Effector memory CD8-positive, alpha-beta T cell (primary cell): Measurements from ENCODE around the gene PALD1.
"Not testable (repeated sequence)": the region's sequence is repeated elsewhere in the genome, so short reads cannot be mapped to it uniquely, and the experiment has no call there.

Experiments
- ATAC-seq: fragments of 150-1000 bp; cut with Tn5 transposase; replicated peaks from 2 replicates; pipeline ENCODE4 v1.10.0; 2021; ENCODE audit warnings: mild to moderate bottlenecking, moderate library complexity
- DNase-seq, 3 experiments: peaks; one replicate each; pipeline ENCODE4 v3.0.0; 2021
- H3K27ac Mint-ChIP-seq, 2 donors: one replicate each; pipeline ENCODE4 v1.8.0; 2022; ENCODE audit warnings: mild to moderate bottlenecking in 2 of 2, mixed read lengths in 2 of 2, moderate library complexity in 2 of 2
- H3K27me3 Mint-ChIP-seq, 2 donors: one replicate each; pipeline ENCODE4 v1.8.0; 2022; ENCODE audit warnings: mixed read lengths in 2 of 2
- H3K36me3 Mint-ChIP-seq: one replicate; pipeline ENCODE4 v1.8.0; 2022; ENCODE audit warnings: mild to moderate bottlenecking, moderate library complexity, mixed read lengths; ENCODE audit not compliant: insufficient read depth
- H3K4me1 Mint-ChIP-seq, 2 donors: one replicate each; pipeline ENCODE4 v1.8.0; 2022; ENCODE audit warnings: low read depth in 2 of 2, mixed read lengths in 2 of 2
- H3K4me3 Mint-ChIP-seq, 2 donors: one replicate each; pipeline ENCODE4 v1.8.0; 2022; ENCODE audit warnings: mild to moderate bottlenecking in 2 of 2, mixed read lengths in 2 of 2, moderate library complexity in 2 of 2
- H3K9me3 Mint-ChIP-seq, 2 donors: one replicate each; pipeline ENCODE4 v1.8.0; 2022; ENCODE audit warnings: mixed read lengths in 2 of 2

The PALD1 gene

DNA sequence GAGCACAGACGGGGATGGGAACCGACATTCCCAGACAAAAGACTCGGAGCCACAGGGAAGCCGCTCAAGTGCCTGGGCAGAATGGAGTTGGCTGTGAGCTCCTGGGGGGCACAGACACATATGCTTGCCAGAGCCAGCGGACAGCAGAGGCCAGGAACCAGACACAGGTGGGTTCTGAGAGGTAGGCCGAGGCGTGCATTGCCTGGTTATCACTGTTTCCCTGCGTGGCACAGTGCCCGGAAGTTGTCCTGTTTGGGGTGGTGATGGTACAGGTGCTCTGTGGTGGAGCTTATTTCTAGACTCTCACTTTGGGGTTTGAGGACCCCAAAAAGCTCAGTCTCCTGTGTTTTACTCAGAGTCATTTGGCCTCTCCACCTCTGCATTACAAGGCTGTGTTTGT lies 2.5 kb downstream of the PALD1 start:
- no peaks in the 10 kb centered on the region for H3K9me3 Mint-ChIP-seq
- ATAC-seq, result no peak
- H3K4me1 Mint-ChIP-seq, result peaks cover 20 to 36% of the 10 kb centered on the region in 2 donors
- DNase-seq, result no peak
- peaks cover 15% of the 10 kb centered on the region for H3K36me3 Mint-ChIP-seq
- peaks cover 10 to 31% of the 10 kb centered on the region in 2 donors for H3K27me3 Mint-ChIP-seq
- H3K4me3 Mint-ChIP-seq, result no peak overlapping the region
- H3K27ac Mint-ChIP-seq, result peak overlapping the region in 1 of 2 donors; percentile 6

GRCh38 chr10:70481831-70482530 lies 3.4 kb downstream of the PALD1 start:
- Mint-ChIP-seq H3K4me1 (peaks cover 20 to 31% of the 10 kb centered on the region in 2 donors), H3K9me3 (no peaks in the 10 kb centered on the region), H3K36me3 (peaks cover 12% of the 10 kb centered on the region), H3K27me3 (peaks cover 10 to 31% of the 10 kb centered on the region in 2 donors), H3K27ac (no peak overlapping the region), H3K4me3 (no peak overlapping the region)
- DNase-seq (no peak), ATAC-seq (no peak)

GRCh38 chr10:70482982-70483760 lies 4.6 kb downstream of the PALD1 start:
- Mint-ChIP-seq H3K4me3 (no peak overlapping the region), H3K27ac (no peak overlapping the region), H3K27me3 (peaks cover 10 to 23% of the 10 kb centered on the region in 2 donors)

GRCh38 chr10:70483872-70484271 lies 5.3 kb downstream of the PALD1 start:
- not testable (repeated sequence) for ATAC-seq
- peaks cover 15 to 30% of the 10 kb centered on the region in 2 donors for H3K27me3 Mint-ChIP-seq

More at GRCh38 chr10:70482982-70483760, 4.6 kb downstream of the PALD1 start:
- DNase-seq, result no peak
- H3K4me1 Mint-ChIP-seq, result peaks cover 12 to 22% of the 10 kb centered on the region in 2 donors
- ATAC-seq, result no peak
- no peaks in the 10 kb centered on the region for H3K9me3 Mint-ChIP-seq
- H3K36me3 Mint-ChIP-seq, result peaks cover 3% of the 10 kb centered on the region

DNA sequence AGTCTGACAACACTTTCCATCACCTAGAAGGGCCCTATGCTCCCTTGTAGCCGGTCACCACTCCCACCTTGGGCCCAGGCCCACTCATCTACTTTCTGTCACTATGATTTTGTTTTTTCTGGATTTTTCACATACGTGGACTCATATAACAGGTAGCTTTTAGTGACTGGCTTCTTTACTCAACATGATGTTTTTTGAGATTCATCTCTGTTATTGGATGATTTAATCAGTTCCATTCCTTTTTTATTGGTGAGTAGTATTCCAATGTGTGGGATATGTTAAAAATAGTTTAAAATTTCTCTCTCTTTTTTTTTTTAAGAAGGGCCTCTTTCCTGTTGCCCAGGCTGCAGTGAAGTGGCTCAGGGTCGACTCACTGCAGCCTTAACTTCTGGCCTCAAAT lies 9.3 kb downstream of the PALD1 start:
- peaks cover 3% of the 10 kb centered on the region for H3K36me3 Mint-ChIP-seq
- H3K27me3 Mint-ChIP-seq, result peaks cover 6 to 11% of the 10 kb centered on the region in 2 donors
- no peak overlapping the region for H3K27ac Mint-ChIP-seq
- H3K4me3 Mint-ChIP-seq, result no peak overlapping the region
- ATAC-seq (no peak), DNase-seq (no peak)
- H3K9me3 Mint-ChIP-seq, result no peaks in the 10 kb centered on the region
- peaks cover 0 to 2% of the 10 kb centered on the region in 2 donors for H3K4me1 Mint-ChIP-seq

More at GRCh38 chr10:70483872-70484271, 5.3 kb downstream of the PALD1 start:
- H3K4me1 Mint-ChIP-seq, result peaks cover 11 to 22% of the 10 kb centered on the region in 2 donors
- H3K36me3 Mint-ChIP-seq, H3K4me3 Mint-ChIP-seq, H3K9me3 Mint-ChIP-seq, H3K27ac Mint-ChIP-seq, DNase-seq: not testable (repeated sequence)

DNA sequence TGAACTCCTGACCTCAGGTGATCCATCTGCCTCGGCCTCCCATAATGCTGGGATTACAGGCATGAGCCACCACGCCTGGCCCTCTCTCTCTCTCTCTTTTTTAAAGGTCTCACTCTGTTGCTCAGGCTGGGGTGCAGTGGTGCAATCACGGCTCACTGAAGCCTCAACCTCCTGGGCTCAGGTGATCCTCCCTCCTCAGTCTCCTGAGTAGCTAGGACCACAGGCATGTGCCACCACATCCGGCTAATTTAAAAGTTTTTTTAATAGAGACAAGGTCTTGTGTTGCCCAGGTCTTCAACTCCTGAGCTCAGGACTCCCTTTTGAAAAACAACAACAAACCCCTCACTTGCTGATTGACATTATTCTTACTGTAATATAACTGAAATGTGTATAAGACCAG lies 11.6 kb downstream of the PALD1 start:
- Mint-ChIP-seq H3K27me3 (peaks cover 28 to 33% of the 10 kb centered on the region in 2 donors), H3K9me3 (no peaks in the 10 kb centered on the region), H3K36me3 (no peaks in the 10 kb centered on the region), H3K4me1 (peaks cover 13 to 18% of the 10 kb centered on the region in 2 donors), H3K4me3 (no peak overlapping the region), H3K27ac (peak overlapping the region in 1 of 2 donors; percentile 49)
- ATAC-seq (no peak), DNase-seq (no peak)

DNA sequence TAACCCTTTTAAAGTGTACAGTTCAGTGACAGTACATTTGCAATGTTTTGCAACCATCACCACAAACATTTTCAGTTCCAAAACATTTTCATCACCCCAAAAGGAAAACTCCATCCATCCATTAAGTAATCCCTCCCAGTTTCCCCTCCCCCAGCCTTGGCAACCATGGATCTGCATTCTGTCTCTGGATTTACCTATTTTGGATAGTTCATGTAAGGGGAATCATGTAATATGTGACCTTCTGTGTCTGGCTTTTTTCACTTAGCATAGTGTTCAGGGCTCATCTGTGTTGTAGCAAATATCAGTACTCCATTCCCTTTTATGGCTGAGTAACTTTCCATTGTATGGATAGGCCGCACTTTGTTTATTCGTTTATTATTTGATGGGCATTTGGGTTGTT lies 13.0 kb downstream of the PALD1 start:
- no peak for DNase-seq
- H3K4me3 Mint-ChIP-seq, result no peak overlapping the region
- ATAC-seq, result no peak
- peaks cover 14 to 18% of the 10 kb centered on the region in 2 donors for H3K4me1 Mint-ChIP-seq
- no peaks in the 10 kb centered on the region for H3K36me3 Mint-ChIP-seq
- no peak overlapping the region for H3K27ac Mint-ChIP-seq
- H3K27me3 Mint-ChIP-seq, result peaks cover 39 to 48% of the 10 kb centered on the region in 2 donors
- H3K9me3 Mint-ChIP-seq, result no peaks in the 10 kb centered on the region

DNA sequence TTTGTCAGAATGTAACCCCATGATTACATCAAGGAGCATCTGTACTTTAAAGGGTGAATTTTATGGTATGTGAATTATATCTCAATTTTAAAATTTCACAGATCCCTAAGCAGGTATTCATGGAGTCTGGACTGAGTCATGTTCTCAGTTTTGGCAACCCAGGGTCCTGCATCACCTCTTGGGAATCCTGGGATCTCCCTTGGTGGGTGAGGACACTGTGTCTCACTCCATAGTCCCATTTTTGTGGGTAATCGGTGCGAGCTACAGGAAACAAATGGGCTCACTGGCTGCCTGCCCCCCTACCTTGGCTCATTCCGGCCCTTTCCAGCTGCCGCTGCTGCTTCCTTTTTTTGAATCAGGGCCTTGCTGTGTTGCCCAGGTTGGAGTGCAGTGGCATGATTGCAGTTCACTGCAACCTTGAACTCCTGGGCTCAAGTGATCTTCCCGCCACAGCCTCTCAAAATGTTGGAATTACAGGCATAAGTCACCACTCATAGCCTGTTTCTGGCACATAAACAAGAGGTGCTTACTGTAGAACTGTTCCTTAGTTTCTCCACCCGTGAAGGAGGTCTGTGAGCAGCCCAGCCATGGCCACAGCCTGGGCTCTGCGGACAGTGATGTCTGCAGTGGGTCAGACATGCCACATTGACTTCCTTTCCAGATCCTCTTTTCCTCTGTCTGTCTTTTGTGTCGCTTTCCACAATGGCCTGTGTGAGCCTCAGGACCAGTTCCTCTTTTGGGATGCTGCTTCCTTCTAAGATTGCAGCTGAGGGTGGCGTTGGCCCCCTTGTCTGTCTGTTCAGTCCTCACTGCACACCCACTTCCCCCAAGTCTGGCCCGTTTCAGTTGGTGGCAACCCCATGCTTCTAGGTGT lies 14.5 kb downstream of the PALD1 start:
- DNase-seq (no peak), ATAC-seq (peak; percentile 27)
- Mint-ChIP-seq H3K9me3 (no peaks in the 10 kb centered on the region), H3K27me3 (peaks cover 39 to 60% of the 10 kb centered on the region in 2 donors), H3K4me1 (peaks cover 14 to 18% of the 10 kb centered on the region in 2 donors), H3K36me3 (no peaks in the 10 kb centered on the region), H3K4me3 (no peak overlapping the region), H3K27ac (no peak overlapping the region)

- H3K4me1 Mint-ChIP-seq, result peaks cover 14 to 18% of the 10 kb centered on the region in 2 donors
- no peak overlapping the region for H3K4me3 Mint-ChIP-seq
- DNase-seq, result no peak
- peaks cover 34 to 53% of the 10 kb centered on the region in 2 donors for H3K27me3 Mint-ChIP-seq
- ATAC-seq, result peak; percentile 14
- H3K36me3 Mint-ChIP-seq, result no peaks in the 10 kb centered on the region
- H3K27ac Mint-ChIP-seq, result peak overlapping the region in 1 of 2 donors; percentile 65
- no peaks in the 10 kb centered on the region for H3K9me3 Mint-ChIP-seq
Observed at GRCh38 chr10:70493660-70494234, 15.2 kb downstream of the PALD1 start.

- peak overlapping the region in 1 of 2 donors; percentile 65 for H3K27ac Mint-ChIP-seq
- H3K9me3 Mint-ChIP-seq, result no peaks in the 10 kb centered on the region
- DNase-seq, result no peak
- ATAC-seq, result peak; percentile 45
- no peaks in the 10 kb centered on the region for H3K36me3 Mint-ChIP-seq
- peaks cover 14 to 18% of the 10 kb centered on the region in 2 donors for H3K4me1 Mint-ChIP-seq
- peaks cover 34 to 51% of the 10 kb centered on the region in 2 donors for H3K27me3 Mint-ChIP-seq
- peak overlapping the region in 1 of 2 donors; percentile 45 for H3K4me3 Mint-ChIP-seq
Observed at GRCh38 chr10:70494536-70494935, 16.0 kb downstream of the PALD1 start.

- H3K9me3 Mint-ChIP-seq, result no peaks in the 10 kb centered on the region
- DNase-seq (no peak), ATAC-seq (peak; percentile 40)
- peaks cover 14 to 18% of the 10 kb centered on the region in 2 donors for H3K4me1 Mint-ChIP-seq
- H3K36me3 Mint-ChIP-seq, result no peaks in the 10 kb centered on the region
- peak overlapping the region in 1 of 2 donors; percentile 45 for H3K4me3 Mint-ChIP-seq
- peaks cover 34 to 51% of the 10 kb centered on the region in 2 donors for H3K27me3 Mint-ChIP-seq
- no peak overlapping the region for H3K27ac Mint-ChIP-seq
Observed at GRCh38 chr10:70494966-70495365, 16.4 kb downstream of the PALD1 start.

DNA sequence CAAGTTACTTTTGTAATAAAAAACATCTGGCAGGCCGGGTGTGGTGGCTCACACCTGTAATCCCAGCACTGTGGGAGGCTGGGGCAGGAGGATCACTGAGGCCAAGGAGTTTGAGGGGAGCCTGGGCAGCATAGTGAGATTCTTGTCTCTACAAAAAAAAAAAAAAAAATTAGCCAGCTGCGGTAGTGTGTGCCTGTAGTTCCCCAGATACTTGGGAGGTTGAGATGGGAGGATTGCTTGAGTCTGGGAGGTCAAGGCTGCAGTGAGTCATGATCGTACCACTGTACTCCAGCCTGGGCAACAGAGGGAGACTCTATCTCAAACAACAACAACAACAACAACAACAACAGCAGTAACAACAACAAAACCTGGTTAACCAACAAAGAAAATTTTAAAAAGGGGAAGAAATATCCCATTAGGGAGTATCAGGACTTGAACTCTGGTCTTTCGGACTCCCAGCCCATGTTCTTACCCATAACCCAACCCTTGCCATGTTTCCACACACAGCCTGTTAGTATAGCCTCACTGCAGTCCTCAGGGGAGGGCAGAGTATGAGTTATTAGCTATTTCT lies 17.2 kb downstream of the PALD1 start:
- Mint-ChIP-seq H3K27ac (peak overlapping the region in 1 of 2 donors; percentile 8), H3K27me3 (peaks cover 34 to 51% of the 10 kb centered on the region in 2 donors), H3K9me3 (no peaks in the 10 kb centered on the region), H3K4me1 (peaks cover 14 to 18% of the 10 kb centered on the region in 2 donors), H3K4me3 (no peak overlapping the region), H3K36me3 (no peaks in the 10 kb centered on the region)
- DNase-seq (no peak), ATAC-seq (no peak)
